Measurements from ENCODE around the gene PDE4B. TPM values are rescaled to one million over a fixed set of nuclear protein-coding genes. Genes with fewer than 3 reads are reported as not detected.

Gene PDE4B
- total RNA-seq, 4 donors from 2014 or later = 0.08 to 6.7 (median 3.4) TPM

GRCh38 chr1:66242646-66243547, 450.2 kb downstream of the PDE4B start:
- Histone ChIP-seq H3K27me3 (no peaks in the 10 kb centered on the region), H3K36me3 (no peaks in the 10 kb centered on the region), H3K27ac (no peak overlapping the region), H3K4me1 (peaks cover 0 to 6% (median 0%) of the 10 kb centered on the region in 3 donors), H3K9me3 (no peaks in the 10 kb centered on the region), H3K4me3 (no peak overlapping the region)
- intact Hi-C loops (cut with DNase I) = loop anchor here (5.0 kb wide), 1 partner anchor 281 kb away; no protein-coding TSS in a partner anchor
- no peak for TF ChIP-seq POLR2A (IDR thresholded peaks at IDR 0.05)
- TF ChIP-seq CTCF (IDR thresholded peaks at IDR 0.05) = peak; percentile 90 to 98 (median 96)
- 35 to 37% methylated on average over 6 of the region's 6 CpGs for WGBS, 2 donors
- DNase-seq = peak; percentile 9

- WGBS, 2 donors = 45 to 63% methylated on average over 2 of the region's 2 CpGs
- intact Hi-C loops (cut with DNase I) = loop anchor here (5.0 kb wide), 1 partner anchor 281 kb away; no protein-coding TSS in a partner anchor
- Histone ChIP-seq H3K36me3 (no peaks in the 10 kb centered on the region), H3K27me3 (no peaks in the 10 kb centered on the region), H3K4me1 (no peaks in the 10 kb centered on the region), H3K9me3 (no peaks in the 10 kb centered on the region), H3K4me3 (no peak overlapping the region), H3K27ac (no peak overlapping the region)
- no peak for TF ChIP-seq POLR2A (IDR thresholded peaks at IDR 0.05)
- TF ChIP-seq CTCF (IDR thresholded peaks at IDR 0.05) = no peak
- DNase-seq = no peak
Measured at GRCh38 chr1:66243548-66244130, 450.9 kb downstream of the PDE4B start.

GRCh38 chr1:66244429-66244828, 451.7 kb downstream of the PDE4B start:
- intact Hi-C loops (cut with DNase I) = loop anchor here (5.0 kb wide), 1 partner anchor 282 kb away; no protein-coding TSS in a partner anchor
- Histone ChIP-seq H3K4me3 (no peak overlapping the region), H3K36me3 (no peaks in the 10 kb centered on the region), H3K4me1 (no peaks in the 10 kb centered on the region), H3K9me3 (no peaks in the 10 kb centered on the region), H3K27me3 (no peaks in the 10 kb centered on the region), H3K27ac (no peak overlapping the region)
- TF ChIP-seq POLR2A (IDR thresholded peaks at IDR 0.05) (no peak), CTCF (IDR thresholded peaks at IDR 0.05) (no peak)
- 34 to 48% methylated on average over 3 of the region's 3 CpGs for WGBS, 2 donors
- DNase-seq = no peak

- Histone ChIP-seq H3K4me1 (no peaks in the 10 kb centered on the region), H3K36me3 (no peaks in the 10 kb centered on the region), H3K27ac (no peak overlapping the region), H3K4me3 (no peak overlapping the region), H3K27me3 (no peaks in the 10 kb centered on the region), H3K9me3 (no peaks in the 10 kb centered on the region)
- TF ChIP-seq CTCF (IDR thresholded peaks at IDR 0.05) (no peak), POLR2A (IDR thresholded peaks at IDR 0.05) (no peak)
- intact Hi-C loops (cut with DNase I) = loop anchor here (5.0 kb wide), 1 partner anchor 202 kb away; no protein-coding TSS in a partner anchor
- DNase-seq = no peak
- WGBS, 2 donors = 60 to 81% methylated on average over 1 of the region's 1 CpG
Measured at GRCh38 chr1:66245691-66246090, 453.0 kb downstream of the PDE4B start.

Data from esophagus squamous epithelium (tissue), 5 donors.